Small intestine (tissue), 16 donors: ENCODE measurements around the gene KIAA1191. TPM values are rescaled to one million over a fixed set of nuclear protein-coding genes. Genes with fewer than 3 reads are reported as not detected.
"Not testable (repeated sequence)": the region's sequence is repeated elsewhere in the genome, so short reads cannot be mapped to it uniquely, and the experiment has no call there.

Experiments used
- DNase-seq, 2 donors: peaks; one replicate each; pipeline versions ENCODE4 v3.0.0 to v3.0.0-alpha.2; 2013
- FAIRE-seq: peaks from 2 replicates; lab custom pipeline; 2012; peaks lifted over from hg19 to GRCh38; lab: Jason Lieb, UNC
- H3K27ac ChIP-seq, 3 donors: one replicate each; pipeline ENCODE4 v1.5.1; 2013; ENCODE audit warnings: low read length in 2 of 3, mild to moderate bottlenecking in 2 of 3, control low read depth in 1 of 3, inconsistent platforms in 1 of 3, low read depth in 1 of 3, moderate library complexity in 1 of 3
- H3K27me3 ChIP-seq, 3 donors: one replicate each; pipeline ENCODE4 v1.6.1; 2013; ENCODE audit warnings: low read length in 3 of 3, inconsistent platforms in 1 of 3; ENCODE audit not compliant: control insufficient read depth in 3 of 3, insufficient read depth in 3 of 3
- H3K36me3 ChIP-seq, 3 donors: one replicate each; pipeline ENCODE4 v1.6.1; 2013; ENCODE audit warnings: low read length in 3 of 3, inconsistent platforms in 1 of 3, low read depth in 1 of 3, mild to moderate bottlenecking in 1 of 3, moderate library complexity in 1 of 3; ENCODE audit not compliant: control insufficient read depth in 3 of 3, insufficient read depth in 2 of 3
- H3K4me1 ChIP-seq, 3 donors: one replicate each; pipeline ENCODE4 v1.6.1; 2013; ENCODE audit warnings: low read length in 2 of 3, inconsistent platforms in 1 of 3, low read depth in 1 of 3, mild to moderate bottlenecking in 1 of 3, moderate library complexity in 1 of 3; ENCODE audit not compliant: control insufficient read depth in 3 of 3, insufficient read depth in 2 of 3
- H3K4me3 ChIP-seq, 3 donors: one replicate each; pipeline ENCODE4 v1.5.1; 2013; ENCODE audit warnings: low read length in 3 of 3, control low read depth in 1 of 3, inconsistent platforms in 1 of 3, low read depth in 1 of 3, mild to moderate bottlenecking in 1 of 3, moderate library complexity in 1 of 3
- H3K9me3 ChIP-seq, 2 donors: one replicate each; pipeline ENCODE4 v1.6.1; 2013; ENCODE audit warnings: low read depth in 1 of 2, low read length in 1 of 2; ENCODE audit not compliant: control insufficient read depth in 2 of 2, insufficient read depth in 1 of 2
- WGBS, 3 donors: extraction: QIAGEN DNeasy Blood & Tissue Kit; methylation state at CpG; one replicate each; pipeline ENCODE4 v1.1.7; 2013; 5-methylcytosine and 5-hydroxymethylcytosine counted together
- long read RNA-seq, 10 donors: transcript quantifications; one replicate each; lab custom pipeline, GENCODE V29; 2026
- polyA plus RNA-seq, 4 donors: library from polyadenylated mRNA; stranded (reverse) in 3 of 4; unstranded in 1 of 4; fragments of 200-250 nt in 3 of 4; fragments of 120-200 nt in 1 of 4; gene quantifications; one replicate each; pipeline versions ENCODE4 v1.2.1 to v1.2.3, GENCODE V29; 2013
- donor health status: healthy with polysubstance abuse.
- donor health status: control.
- donor health status: control.
- donor health status: Bipolar disorder and iron deficiency.
- donor health status: healthy.

The KIAA1191 gene
- 100 to 1,000 TPM in 1 of 4 donors, 10 to 100 TPM in 3; 43.7 to 132 (median 84.9) TPM for polyA plus RNA-seq
- long read RNA-seq, donor 1, transcript KIAA1191-202 (8 exons, 2,700 nt): minor isoform, 5 of 118 reads
- long read RNA-seq, donor 1, transcript KIAA1191-201 (9 exons, 2,991 nt): major isoform, 40 of 118 reads
- long read RNA-seq, donor 1, partial matches to known transcripts: 66 of 118 reads
- long read RNA-seq, donor 1, other reads (novel, unspliced or antisense): 0 of 118 reads
- long read RNA-seq, donor 2, transcript KIAA1191-201 (9 exons, 2,991 nt): major isoform, 6 of 15 reads
- long read RNA-seq, donor 2, partial matches to known transcripts: 5 of 15 reads
- long read RNA-seq, donor 2, other reads (novel, unspliced or antisense): 0 of 15 reads
- long read RNA-seq, donor 3, transcript KIAA1191-201 (9 exons, 2,991 nt): major isoform, 10 of 47 reads
- long read RNA-seq, donor 3, partial matches to known transcripts: 35 of 47 reads
- long read RNA-seq, donor 3, other reads (novel, unspliced or antisense): 0 of 47 reads
- long read RNA-seq, donor 4, partial matches to known transcripts: 0 of 1 reads
- long read RNA-seq, donor 4, other reads (novel, unspliced or antisense): 0 of 1 reads
- long read RNA-seq, donor 5, partial matches to known transcripts: 0 of 3 reads
- long read RNA-seq, donor 5, other reads (novel, unspliced or antisense): 0 of 3 reads
- long read RNA-seq, donor 6, transcript KIAA1191-201 (9 exons, 2,991 nt): major isoform, 9 of 31 reads
- long read RNA-seq, donor 6, partial matches to known transcripts: 19 of 31 reads
- long read RNA-seq, donor 6, other reads (novel, unspliced or antisense): 0 of 31 reads
- long read RNA-seq, donor 7, transcript KIAA1191-201 (9 exons, 2,991 nt): major isoform, 20 of 44 reads
- long read RNA-seq, donor 7, partial matches to known transcripts: 19 of 44 reads
- long read RNA-seq, donor 7, other reads (novel, unspliced or antisense): 0 of 44 reads
- long read RNA-seq, donor 8, partial matches to known transcripts: 0 of 2 reads
- long read RNA-seq, donor 8, other reads (novel, unspliced or antisense): 0 of 2 reads
- long read RNA-seq, donor 9, transcript KIAA1191-201 (9 exons, 2,991 nt): major isoform, 6 of 6 reads
- long read RNA-seq, donor 9, partial matches to known transcripts: 0 of 6 reads
- long read RNA-seq, donor 9, other reads (novel, unspliced or antisense): 0 of 6 reads
- long read RNA-seq, donor 10, transcript KIAA1191-201 (9 exons, 2,991 nt): major isoform, 27 of 62 reads
- long read RNA-seq, donor 10, partial matches to known transcripts: 31 of 62 reads
- long read RNA-seq, donor 10, other reads (novel, unspliced or antisense): 0 of 62 reads

- Histone ChIP-seq H3K9me3 (no peaks in the 10 kb centered on the region), H3K27ac (peak within 1 kb of the TSS; percentile 66 to 80 (median 73)), H3K27me3 (peaks cover 0 to 16% (median 0%) of the 10 kb centered on the region in 3 donors), H3K4me1 (peaks cover 0 to 4% (median 0%) of the 10 kb centered on the region in 3 donors), H3K4me3 (peak within 1 kb of the TSS; percentile 84 to 92 (median 87)), H3K36me3 (peaks cover 0 to 16% (median 2%) of the 10 kb centered on the region in 3 donors)
- WGBS, 3 donors: 2 to 3% (median 2%) methylated on average over 47 to 56 of the region's 56 CpGs
- FAIRE-seq (no peak), DNase-seq (peak; percentile 92 to 96)
Measured at GRCh38 chr5:176361437-176362232, at the start of gene KIAA1191. Gene KIAA1191 (minus strand): TSS chr5:176361764. CDS start chr5:176359508, 2,256 bp downstream.

GRCh38 chr5:176410486-176411180 lies 49.1 kb upstream of the KIAA1191 start:
- Histone ChIP-seq H3K27ac (no peak overlapping the region), H3K36me3 (peaks cover 0 to 82% (median 13%) of the 10 kb centered on the region in 3 donors), H3K27me3 (no peaks in the 10 kb centered on the region), H3K9me3 (no peaks in the 10 kb centered on the region), H3K4me3 (no peak overlapping the region), H3K4me1 (peaks cover 3 to 7% (median 5%) of the 10 kb centered on the region in 3 donors)
- FAIRE-seq (no peak), DNase-seq (no peak)
- 53 to 82% (median 73%) methylated on average over 4 to 5 of the region's 5 CpGs for WGBS, 3 donors

- FAIRE-seq (no peak), DNase-seq (no peak)
- Histone ChIP-seq H3K9me3 (no peaks in the 10 kb centered on the region), H3K4me1 (peaks cover 2 to 16% (median 3%) of the 10 kb centered on the region in 3 donors), H3K4me3 (no peak overlapping the region), H3K36me3 (peaks cover 0 to 90% (median 13%) of the 10 kb centered on the region in 3 donors), H3K27ac (no peak overlapping the region), H3K27me3 (no peaks in the 10 kb centered on the region)
- WGBS, 3 donors: 91 to 100% (median 94%) methylated on average over 4 of the region's 4 CpGs
Measured at GRCh38 chr5:176409765-176410164, 48.2 kb upstream of the KIAA1191 start.

- Histone ChIP-seq H3K27ac (no peak overlapping the region), H3K4me1 (peaks cover 3 to 27% (median 5%) of the 10 kb centered on the region in 3 donors), H3K4me3 (no peak overlapping the region), H3K9me3 (no peaks in the 10 kb centered on the region), H3K36me3 (peaks cover 0 to 90% (median 13%) of the 10 kb centered on the region in 3 donors), H3K27me3 (no peaks in the 10 kb centered on the region)
- DNase-seq: no peak
- no peak for FAIRE-seq
- 83 to 93% (median 91%) methylated on average over 5 of the region's 5 CpGs for WGBS, 3 donors
Measured at GRCh38 chr5:176408590-176408989, 47.0 kb upstream of the KIAA1191 start.

- Histone ChIP-seq H3K36me3 (peaks cover 0 to 90% (median 13%) of the 10 kb centered on the region in 3 donors), H3K4me1 (peaks cover 3 to 31% (median 5%) of the 10 kb centered on the region in 3 donors)
- H3K9me3 ChIP-seq, H3K27me3 ChIP-seq, FAIRE-seq, H3K4me3 ChIP-seq, H3K27ac ChIP-seq, DNase-seq: not testable (repeated sequence)
- WGBS, 3 donors: 92 to 96% (median 92%) methylated on average over 10 of the region's 10 CpGs
Measured at GRCh38 chr5:176408252-176408573, 46.6 kb upstream of the KIAA1191 start.

- WGBS, 3 donors: 87 to 94% (median 92%) methylated on average over 6 of the region's 6 CpGs
- no peak for FAIRE-seq
- peaks cover 3 to 33% (median 5%) of the 10 kb centered on the region in 3 donors for H3K4me1 ChIP-seq
- DNase-seq: no peak
- H3K4me3 ChIP-seq: no peak overlapping the region
- no peak overlapping the region for H3K27ac ChIP-seq
- H3K27me3 ChIP-seq: no peaks in the 10 kb centered on the region
- H3K36me3 ChIP-seq: peaks cover 0 to 86% (median 13%) of the 10 kb centered on the region in 3 donors
- no peaks in the 10 kb centered on the region for H3K9me3 ChIP-seq
Measured at GRCh38 chr5:176407456-176408251, 46.1 kb upstream of the KIAA1191 start.
